SU-DHL-6 (cell line): ENCODE data around the gene ASCC2.

ENCODE experiments used
- H2AFZ ChIP-seq: fragments of 200-600 bp; sonication (generic); 2 replicates; pipeline ENCODE4 v1.6.1; 2014; ENCODE audit warnings: low read depth, mild to moderate bottlenecking, moderate library complexity, mixed read lengths, antibody characterized with exemption, low read length; ENCODE audit not compliant: severe bottlenecking
- H3F3A ChIP-seq: fragments of 200-600 bp; shearing (Covaris generic); 2 replicates; pipeline ENCODE4 v1.6.0; 2016; ENCODE audit warnings: antibody characterized with exemption, mild to moderate bottlenecking; ENCODE audit not compliant: insufficient read depth
- H3K27ac ChIP-seq: fragments of 200-600 bp; sonication (generic); 2 replicates; pipeline ENCODE4 v1.5.1; 2016; ENCODE audit warnings: low read depth, mild to moderate bottlenecking, low read length, moderate library complexity, mixed read lengths
- H3K27me3 ChIP-seq: fragments of 200-600 bp; sonication (generic), shearing (Covaris generic); 2 replicates; pipeline ENCODE4 v1.6.0; 2014; ENCODE audit warnings: mild to moderate bottlenecking, low read length
- H3K36me3 ChIP-seq: fragments of 200-600 bp; sonication (generic); 2 replicates; pipeline ENCODE4 v1.6.1; 2014; ENCODE audit warnings: mild to moderate bottlenecking, low read length, mixed read lengths
- H3K4me2 ChIP-seq: fragments of 300-600, 200-600 bp; shearing (Covaris generic), sonication (generic); 2 replicates; pipeline ENCODE4 v1.6.0; 2014; ENCODE audit warnings: low read length, low read depth, mild to moderate bottlenecking; ENCODE audit not compliant: poor library complexity, severe bottlenecking
- H3K4me3 ChIP-seq: fragments of 200-600 bp; sonication (generic); 2 replicates; pipeline ENCODE4 v1.5.1; 2014; ENCODE audit warnings: antibody characterized with exemption, low read length, mild to moderate bottlenecking, mixed read lengths; ENCODE audit not compliant: insufficient read depth, poor library complexity, severe bottlenecking
- H3K79me2 ChIP-seq: fragments of 200-600 bp; sonication (generic); 2 replicates; pipeline ENCODE4 v1.6.1; 2014; ENCODE audit warnings: mild to moderate bottlenecking, low read length, moderate library complexity; ENCODE audit not compliant: insufficient read depth
- H3K9ac ChIP-seq: fragments of 200-600 bp; sonication (generic); 2 replicates; pipeline ENCODE4 v1.7.0; 2014; ENCODE audit warnings: mild to moderate bottlenecking, low read length
- H3K9me2 ChIP-seq: fragments of 200-600 bp; sonication (generic); replicated peaks from 2 replicates; pipeline ENCODE4 v1.6.1; 2014; ENCODE audit warnings: low read length; ENCODE audit not compliant: insufficient read depth
- H3K9me3 ChIP-seq: fragments of 200-600 bp; sonication (generic); 2 replicates; pipeline ENCODE4 v1.6.1; 2014; ENCODE audit warnings: low read length, mixed read lengths; ENCODE audit not compliant: insufficient read depth
- H4K20me1 ChIP-seq: fragments of 200-600 bp; sonication (generic); 2 replicates; pipeline ENCODE4 v1.6.1; 2014; ENCODE audit warnings: low read depth, mild to moderate bottlenecking, antibody characterized with exemption, low read length, moderate library complexity, mixed read lengths
- CTCF ChIP-seq: fragments of 200-600 bp; sonication (generic); IDR thresholded peaks from one replicate; pipeline ENCODE4 v1.5.1; 2017; ENCODE audit warnings: antibody characterized with exemption, mild to moderate bottlenecking, low read length, moderate library complexity; ENCODE audit not compliant: insufficient read depth, poor library complexity, severe bottlenecking
- EZH2phosphoT487 ChIP-seq: fragments of 200-600 bp; sonication (generic), shearing (Covaris generic); conservative IDR thresholded peaks from 2 replicates; pipeline ENCODE4 v1.6.1; 2018; ENCODE audit warnings: mild to moderate bottlenecking, antibody characterized with exemption, low read length, moderate library complexity, mixed read lengths

Gene ASCC2

DNA sequence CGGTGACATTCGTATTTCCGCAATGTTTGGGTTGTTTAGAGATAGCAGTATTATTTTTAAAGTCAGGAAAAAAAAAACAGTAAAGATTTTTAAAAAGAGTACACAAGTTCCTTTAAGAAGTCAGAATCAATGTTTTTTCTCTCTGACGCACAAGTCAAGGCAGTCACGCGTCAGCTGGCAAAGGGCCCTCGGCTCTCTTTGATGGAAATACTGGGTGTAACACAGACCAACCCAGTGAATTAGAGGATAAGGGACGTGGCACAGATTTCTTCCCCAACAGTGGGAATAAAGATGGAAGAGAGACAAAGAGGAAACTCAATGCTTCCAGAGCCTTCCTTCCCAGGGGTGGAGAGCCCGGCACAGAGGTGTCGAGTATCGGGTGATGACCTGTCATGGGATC is 13.4 kb downstream of the ASCC2 start:
- no peaks in the 10 kb centered on the region for H3F3A ChIP-seq
- H3K36me3 ChIP-seq: peaks cover 5% of the 10 kb centered on the region
- H3K27ac ChIP-seq: no peak overlapping the region
- no peaks in the 10 kb centered on the region for H3K9me2 ChIP-seq
- no peak overlapping the region for H3K4me2 ChIP-seq
- H3K27me3 ChIP-seq: no peaks in the 10 kb centered on the region
- no peak overlapping the region for H3K4me3 ChIP-seq
- no peak for TF ChIP-seq CTCF
- no peak for TF ChIP-seq EZH2phosphoT487
- H3K79me2 ChIP-seq: no peaks in the 10 kb centered on the region
- no peak overlapping the region for H3K9ac ChIP-seq
- H2AFZ ChIP-seq: no peak overlapping the region
- H3K9me3 ChIP-seq: no peaks in the 10 kb centered on the region
- no peaks in the 10 kb centered on the region; the same call in 1 of the 2 replicates for H4K20me1 ChIP-seq

DNA sequence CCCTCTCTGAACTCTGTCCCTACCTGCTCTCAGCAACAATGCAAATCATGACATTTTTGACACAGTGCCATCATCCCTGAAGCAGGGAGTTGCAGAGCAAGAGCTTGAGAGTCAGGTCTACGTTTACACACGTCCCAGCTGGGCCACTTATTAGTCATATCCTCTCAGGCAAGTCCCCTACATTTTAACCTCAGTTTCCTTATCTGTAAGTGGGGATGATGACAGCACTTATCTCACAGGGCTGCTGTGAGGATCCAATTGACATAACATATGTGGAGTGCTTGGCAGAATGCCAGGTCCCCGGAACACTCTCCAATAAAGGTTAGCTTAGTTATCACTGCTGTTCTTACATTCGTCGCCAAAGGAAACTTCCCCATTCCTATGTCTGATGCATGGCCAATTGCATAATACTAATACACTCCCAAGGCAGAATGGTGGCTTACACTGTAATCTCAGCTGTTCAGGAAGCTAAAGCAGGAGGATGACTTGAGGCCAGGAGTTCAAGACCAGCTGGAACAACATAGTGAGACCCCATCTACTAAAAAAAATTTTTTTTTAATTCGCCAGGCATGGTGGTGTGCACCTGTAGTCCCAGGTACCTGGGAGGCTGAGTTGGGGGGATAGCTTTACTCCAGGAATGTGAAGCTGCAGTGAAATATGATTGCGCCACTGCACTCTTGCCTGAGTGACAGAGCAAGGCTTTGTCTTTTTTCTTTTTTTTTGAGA is 16.6 kb downstream of the ASCC2 start:
- Histone ChIP-seq H3K79me2 (no peaks in the 10 kb centered on the region), H3K36me3 (peaks cover 5% of the 10 kb centered on the region), H3K27ac (no peak overlapping the region), H3K9me3 (no peaks in the 10 kb centered on the region), H3F3A (no peaks in the 10 kb centered on the region), H3K9me2 (no peaks in the 10 kb centered on the region), H2AFZ (no peak overlapping the region), H3K4me2 (no peak overlapping the region), H4K20me1 (no peaks in the 10 kb centered on the region), H3K4me3 (no peak overlapping the region), H3K27me3 (no peaks in the 10 kb centered on the region), H3K9ac (no peak overlapping the region)
- TF ChIP-seq CTCF (no peak), EZH2phosphoT487 (no peak)

DNA sequence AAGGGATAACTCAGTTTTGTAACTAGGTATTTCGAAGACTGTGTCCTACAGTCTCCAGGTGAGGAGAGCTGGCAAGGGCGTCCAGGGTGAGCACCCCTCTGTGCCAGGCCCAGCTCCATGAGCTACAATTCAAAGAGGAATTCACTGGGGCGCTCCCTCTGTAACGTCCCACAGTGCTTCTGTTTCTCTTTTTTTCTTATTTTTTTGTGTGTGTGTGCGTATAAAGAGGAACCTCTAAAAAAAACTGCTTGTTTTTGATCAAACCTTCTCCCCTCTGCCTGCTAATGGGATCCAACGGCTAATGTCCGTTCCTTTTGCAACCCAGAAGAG is 17.1 kb downstream of the ASCC2 start:
- no peak overlapping the region for H3K4me2 ChIP-seq
- no peak overlapping the region for H3K9ac ChIP-seq
- TF ChIP-seq CTCF (no peak), EZH2phosphoT487 (no peak)
- no peak overlapping the region for H3K27ac ChIP-seq
- H3K36me3 ChIP-seq: peaks cover 5% of the 10 kb centered on the region
- no peaks in the 10 kb centered on the region for H3K9me3 ChIP-seq
- H4K20me1 ChIP-seq: no peaks in the 10 kb centered on the region
- H3K9me2 ChIP-seq: no peaks in the 10 kb centered on the region
- H3K79me2 ChIP-seq: no peaks in the 10 kb centered on the region
- H3F3A ChIP-seq: no peaks in the 10 kb centered on the region
- H2AFZ ChIP-seq: no peak overlapping the region
- no peaks in the 10 kb centered on the region for H3K27me3 ChIP-seq
- H3K4me3 ChIP-seq: no peak overlapping the region
